H9 (cell line): ENCODE results near the gene AKAP7. TPM values are rescaled to one million over a fixed set of nuclear protein-coding genes. Genes with fewer than 3 reads are reported as not detected.
A peak's percentile ranks its signal among the peaks of the same experiment; 100 is the strongest.

ENCODE experiments used
- DNase-seq: peaks from one replicate; pipeline ENCODE4 v3.0.0-alpha.2; 2017
- H2AFZ ChIP-seq: one replicate; pipeline ENCODE4 v1.6.1; 2013; ENCODE audit warnings: mild to moderate bottlenecking, low read length, control low read depth, moderate library complexity
- H2AK5ac ChIP-seq: 2 replicates; pipeline ENCODE4 v1.6.1; 2013; ENCODE audit warnings: low read length, control low read depth, mixed read lengths; ENCODE audit not compliant: insufficient read length
- H2BK120ac ChIP-seq: one replicate; pipeline ENCODE4 v1.6.1; 2013; ENCODE audit warnings: low read depth, mild to moderate bottlenecking, low read length, control low read depth, inconsistent platforms; ENCODE audit not compliant: poor library complexity, severe bottlenecking
- H2BK12ac ChIP-seq: 2 replicates; pipeline ENCODE4 v1.6.1; 2013; ENCODE audit warnings: low read length, control low read depth, mixed read lengths, low read depth; ENCODE audit not compliant: insufficient read length
- H2BK15ac ChIP-seq: 2 replicates; pipeline ENCODE4 v1.6.1; 2013; ENCODE audit warnings: low read depth, low read length, control low read depth
- H2BK20ac ChIP-seq: one replicate; pipeline ENCODE4 v1.6.1; 2013; ENCODE audit warnings: low read depth, mild to moderate bottlenecking, low read length, control low read depth, inconsistent platforms; ENCODE audit not compliant: poor library complexity, severe bottlenecking
- H2BK5ac ChIP-seq: 2 replicates; pipeline ENCODE4 v1.6.1; 2013; ENCODE audit warnings: low read length, control low read depth, mixed read lengths; ENCODE audit not compliant: insufficient read length
- H3K14ac ChIP-seq: 2 replicates; pipeline ENCODE4 v1.6.1; 2013; ENCODE audit warnings: low read length, control low read depth; ENCODE audit not compliant: insufficient read depth
- H3K18ac ChIP-seq: 2 replicates; pipeline ENCODE4 v1.6.1; 2013; ENCODE audit warnings: low read depth, mild to moderate bottlenecking, mixed read lengths, low read length, control low read depth; ENCODE audit not compliant: insufficient read length
- H3K23ac ChIP-seq: 2 replicates; pipeline ENCODE4 v1.6.1; 2013; ENCODE audit warnings: low read length, control low read depth, mixed read lengths, low read depth; ENCODE audit not compliant: insufficient read length
- H3K23me2 ChIP-seq: 2 replicates; pipeline ENCODE4 v1.6.1; 2013; ENCODE audit warnings: low read depth, mild to moderate bottlenecking, mixed read lengths, low read length, control low read depth; ENCODE audit not compliant: insufficient read length, poor library complexity, severe bottlenecking
- H3K27ac ChIP-seq: 2 replicates; pipeline ENCODE4 v1.5.1; 2013; ENCODE audit warnings: low read length, control low read depth, mixed read lengths, low read depth; ENCODE audit not compliant: insufficient read length
- H3K27me3 ChIP-seq: 2 replicates; pipeline ENCODE4 v1.6.1; 2013; ENCODE audit warnings: low read length, control low read depth, inconsistent platforms; ENCODE audit not compliant: insufficient read depth
- H3K4ac ChIP-seq: 2 replicates; pipeline ENCODE4 v1.6.1; 2013; ENCODE audit warnings: low read depth, mild to moderate bottlenecking, control low read depth, inconsistent platforms, low read length, moderate library complexity
- H3K4me1 ChIP-seq: 2 replicates; pipeline ENCODE4 v1.6.1; 2013; ENCODE audit warnings: low read length, control low read depth, inconsistent platforms; ENCODE audit not compliant: insufficient read depth
- H3K4me2 ChIP-seq: 2 replicates; pipeline ENCODE4 v1.6.1; 2013; ENCODE audit warnings: low read length, control low read depth, mixed read lengths; ENCODE audit not compliant: insufficient read length, insufficient read depth
- H3K56ac ChIP-seq: 2 replicates; pipeline ENCODE4 v1.6.1; 2013; ENCODE audit warnings: low read depth, mild to moderate bottlenecking, mixed read lengths, low read length, control low read depth; ENCODE audit not compliant: insufficient read length
- H3K79me1 ChIP-seq: 2 replicates; pipeline ENCODE4 v1.6.1; 2013; ENCODE audit warnings: low read depth, mild to moderate bottlenecking, moderate library complexity, low read length, control low read depth, inconsistent platforms; ENCODE audit not compliant: insufficient read depth, poor library complexity, severe bottlenecking
- H3K79me2 ChIP-seq: 2 replicates; pipeline ENCODE4 v1.6.1; 2013; ENCODE audit warnings: low read length, control low read depth, inconsistent platforms; ENCODE audit not compliant: insufficient read depth
- H3K9ac ChIP-seq: 2 replicates; pipeline ENCODE4 v1.6.1; 2013; ENCODE audit warnings: low read length, control low read depth, mixed read lengths; ENCODE audit not compliant: insufficient read length; ENCODE audit errors: extremely low read depth
- H3K9me3 ChIP-seq: one replicate; pipeline ENCODE4 v1.6.1; 2013; ENCODE audit warnings: low read depth, low read length, inconsistent platforms; ENCODE audit not compliant: control insufficient read depth
- H3T11ph ChIP-seq: one replicate; pipeline ENCODE4 v1.6.1; 2013; ENCODE audit warnings: mild to moderate bottlenecking, low read length, control low read depth, inconsistent platforms
- H4K20me1 ChIP-seq: one replicate; pipeline ENCODE4 v1.6.1; 2013; ENCODE audit not compliant: control insufficient read depth, insufficient read length, insufficient read depth
- H4K5ac ChIP-seq: 2 replicates; pipeline ENCODE4 v1.6.1; 2013; ENCODE audit warnings: low read depth, mild to moderate bottlenecking, mixed read lengths, low read length, control low read depth; ENCODE audit not compliant: insufficient read length
- H4K8ac ChIP-seq: replicated peaks from 2 replicates; pipeline ENCODE4 v1.6.1; 2013; ENCODE audit warnings: low read length, control low read depth, mixed read lengths, low read depth; ENCODE audit not compliant: insufficient read length
- H4K91ac ChIP-seq: 2 replicates; pipeline ENCODE4 v1.6.1; 2013; ENCODE audit warnings: low read depth, mild to moderate bottlenecking, moderate library complexity, mixed read lengths, low read length, control low read depth; ENCODE audit not compliant: insufficient read length
- H3K27ac Mint-ChIP-seq, 3 experiments: 2 replicates in 2 of 3; 3 replicates in 1 of 3; pipeline ENCODE4 v1.8.0; 2020 to 2021; ENCODE audit warnings: mixed read lengths in 3 of 3, mild to moderate bottlenecking in 1 of 3, moderate library complexity in 1 of 3
- H3K27me3 Mint-ChIP-seq: 2 replicates; pipeline ENCODE4 v1.8.0; 2021; ENCODE audit warnings: low read depth, mild to moderate bottlenecking, moderate library complexity, mixed read lengths
- H3K36me3 Mint-ChIP-seq, 3 experiments: 2 replicates in 2 of 3; 3 replicates in 1 of 3; pipeline ENCODE4 v1.8.0; 2020 to 2021; ENCODE audit warnings: low read depth in 3 of 3, mixed read lengths in 3 of 3; ENCODE audit not compliant: insufficient read depth in 1 of 3
- H3K4me1 Mint-ChIP-seq, 2 experiments: 2 replicates each; pipeline ENCODE4 v1.8.0; 2020; ENCODE audit warnings: mixed read lengths in 2 of 2
- H3K4me3 Mint-ChIP-seq, 2 experiments: 2 replicates in 1 of 2; 3 replicates in 1 of 2; pipeline ENCODE4 v1.8.0; 2020 to 2021; ENCODE audit warnings: mild to moderate bottlenecking in 2 of 2, mixed read lengths in 2 of 2, moderate library complexity in 1 of 2
- H3K9me3 Mint-ChIP-seq, 2 experiments: 2 replicates in 1 of 2; 3 replicates in 1 of 2; pipeline ENCODE4 v1.8.0; 2020; ENCODE audit warnings: mild to moderate bottlenecking in 2 of 2, mixed read lengths in 2 of 2, moderate library complexity in 1 of 2
- CTCF ChIP-seq: fragments of 200-600 bp; sonication (generic); conservative IDR thresholded peaks from 3 replicates; pipeline ENCODE4 v1.8.0; 2021; ENCODE audit warnings: antibody characterized with exemption, mild to moderate bottlenecking
- WGBS: extraction: QIAGEN DNeasy Blood & Tissue Kit; methylation state at CpG from one replicate; pipeline ENCODE4 v1.1.7; 2013; ENCODE audit warnings: missing lambda C conversion rate, low lambda C conversion rate, mixed read lengths; ENCODE audit not compliant: insufficient read length; ENCODE audit errors: extremely low coverage; 5-methylcytosine and 5-hydroxymethylcytosine counted together
- total RNA-seq: library from RNA; stranded (reverse); gene quantifications from 2 replicates; pipeline ENCODE4 v1.2.1, GENCODE V29; 2021

The AKAP7 gene
- total RNA-seq, 1 experiment from 2014 or later, result 9.8 TPM

- Histone ChIP-seq H3K56ac (no peak overlapping the region), H3K9ac (no peak overlapping the region), H3K79me2 (no peaks in the 10 kb centered on the region), H3K4me2 (no peak overlapping the region), H3K27me3 (no peaks in the 10 kb centered on the region), H2BK20ac (no peak overlapping the region), H4K5ac (no peak overlapping the region), H3K23me2 (no peaks in the 10 kb centered on the region), H3K27ac (no peak overlapping the region), H3K14ac (no peak overlapping the region), H2BK5ac (no peak overlapping the region), H3K9me3 (no peaks in the 10 kb centered on the region), H3K79me1 (no peaks in the 10 kb centered on the region), H3K4me1 (no peaks in the 10 kb centered on the region), H2BK15ac (no peak overlapping the region), H3T11ph (no peak overlapping the region), H2AK5ac (no peak overlapping the region), H2BK120ac (no peak overlapping the region), H3K4ac (no peak overlapping the region), H2AFZ (no peak overlapping the region), H4K91ac (no peak overlapping the region), H4K8ac (no peak overlapping the region), H2BK12ac (no peak overlapping the region), H4K20me1 (no peaks in the 10 kb centered on the region), H3K23ac (no peak overlapping the region), H3K18ac (no peak overlapping the region)
- Mint-ChIP-seq H3K4me1 (peaks cover 5 to 11% of the 10 kb centered on the region in 2 experiments), H3K4me3 (no peak overlapping the region), H3K36me3 (peaks cover 0 to 36% (median 2%) of the 10 kb centered on the region in 3 experiments; a peak in 3 of 7 replicates), H3K9me3 (no peaks in the 10 kb centered on the region), H3K27me3 (no peaks in the 10 kb centered on the region), H3K27ac (peak overlapping the region in 1 of 3 experiments; percentile 87; a peak in 3 of 7 replicates)
- no CpG with 5 or more reads among the region's 3 CpGs for WGBS
- no peak for TF ChIP-seq CTCF
- DNase-seq, result no peak
Measured at GRCh38 chr6:131331151-131331550, 195.9 kb downstream of the AKAP7 start.
